ENCODE measurements around the gene PTGDS.

DNA sequence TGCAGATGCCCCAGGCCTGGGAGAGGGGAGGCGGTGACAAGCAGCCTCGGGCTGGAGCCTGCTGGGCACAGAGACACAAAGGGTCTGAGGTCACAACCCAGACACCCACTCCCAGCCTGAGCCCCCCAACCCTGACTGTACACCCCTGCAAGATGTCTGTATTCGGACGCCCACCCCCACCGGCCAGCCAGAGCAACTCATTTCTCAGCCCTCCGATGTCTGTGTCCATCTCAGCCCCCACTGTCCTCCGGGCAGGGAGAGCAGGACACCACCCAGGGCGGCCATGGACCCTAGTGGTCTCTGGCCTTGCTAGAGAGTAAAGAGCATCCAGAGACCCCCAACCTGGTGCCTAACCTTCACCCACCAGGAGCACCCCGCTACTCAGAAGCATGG lies 21.4 kb upstream of the PTGDS start:
- no peak for TF ChIP-seq CREB1 (IDR thresholded peaks at IDR 0.05; ENCODE audit: low read depth)
- no peak for TF ChIP-seq YY1 (IDR thresholded peaks at IDR 0.05; ENCODE audit: low read depth)
- TF ChIP-seq TEAD4 (IDR thresholded peaks at IDR 0.05), result no peak
- TF ChIP-seq, protein P1, sequence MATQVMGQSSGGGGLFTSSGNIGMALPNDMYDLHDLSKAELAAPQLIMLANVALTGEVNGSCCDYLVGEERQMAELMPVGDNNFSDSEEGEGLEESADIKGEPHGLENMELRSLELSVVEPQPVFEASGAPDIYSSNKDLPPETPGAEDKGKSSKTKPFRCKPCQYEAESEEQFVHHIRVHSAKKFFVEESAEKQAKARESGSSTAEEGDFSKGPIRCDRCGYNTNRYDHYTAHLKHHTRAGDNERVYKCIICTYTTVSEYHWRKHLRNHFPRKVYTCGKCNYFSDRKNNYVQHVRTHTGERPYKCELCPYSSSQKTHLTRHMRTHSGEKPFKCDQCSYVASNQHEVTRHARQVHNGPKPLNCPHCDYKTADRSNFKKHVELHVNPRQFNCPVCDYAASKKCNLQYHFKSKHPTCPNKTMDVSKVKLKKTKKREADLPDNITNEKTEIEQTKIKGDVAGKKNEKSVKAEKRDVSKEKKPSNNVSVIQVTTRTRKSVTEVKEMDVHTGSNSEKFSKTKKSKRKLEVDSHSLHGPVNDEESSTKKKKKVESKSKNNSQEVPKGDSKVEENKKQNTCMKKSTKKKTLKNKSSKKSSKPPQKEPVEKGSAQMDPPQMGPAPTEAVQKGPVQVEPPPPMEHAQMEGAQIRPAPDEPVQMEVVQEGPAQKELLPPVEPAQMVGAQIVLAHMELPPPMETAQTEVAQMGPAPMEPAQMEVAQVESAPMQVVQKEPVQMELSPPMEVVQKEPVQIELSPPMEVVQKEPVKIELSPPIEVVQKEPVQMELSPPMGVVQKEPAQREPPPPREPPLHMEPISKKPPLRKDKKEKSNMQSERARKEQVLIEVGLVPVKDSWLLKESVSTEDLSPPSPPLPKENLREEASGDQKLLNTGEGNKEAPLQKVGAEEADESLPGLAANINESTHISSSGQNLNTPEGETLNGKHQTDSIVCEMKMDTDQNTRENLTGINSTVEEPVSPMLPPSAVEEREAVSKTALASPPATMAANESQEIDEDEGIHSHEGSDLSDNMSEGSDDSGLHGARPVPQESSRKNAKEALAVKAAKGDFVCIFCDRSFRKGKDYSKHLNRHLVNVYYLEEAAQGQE (IDR thresholded peaks at IDR 0.05; ENCODE audit: low read depth), result no peak
- no peak for TF ChIP-seq FOXM1 (IDR thresholded peaks at IDR 0.05; ENCODE audit: borderline replicate concordance, low read depth)
- TF ChIP-seq RAD21 (IDR thresholded peaks at IDR 0.05; ENCODE audit: low read depth), result no peak
- no peak for TF ChIP-seq NFIC (IDR thresholded peaks at IDR 0.05)
- TF ChIP-seq TCF12 (IDR thresholded peaks at IDR 0.05; ENCODE audit: low read depth), result no peak
- TF ChIP-seq, protein P2, sequence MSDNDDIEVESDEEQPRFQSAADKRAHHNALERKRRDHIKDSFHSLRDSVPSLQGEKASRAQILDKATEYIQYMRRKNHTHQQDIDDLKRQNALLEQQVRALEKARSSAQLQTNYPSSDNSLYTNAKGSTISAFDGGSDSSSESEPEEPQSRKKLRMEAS (IDR thresholded peaks at IDR 0.05), result no peak
